GM12878 (cell line): Measurements from ENCODE around the gene IMP3. TPM values are rescaled to one million over a fixed set of nuclear protein-coding genes. Genes with fewer than 3 reads are reported as not detected.

ENCODE experiments used
- ATAC-seq: fragments of 200-7000 bp; cut with Tn5 transposase; 3 replicates; pipeline ENCODE4 v1.9.1; 2020; ENCODE audit warnings: mild to moderate bottlenecking, moderate library complexity
- BruUV-seq: library from RNA; stranded (reverse); fragments of 400-500 nt; replicated peaks from 2 replicates; lab custom pipeline; 2021; lab: Mats Ljungman, UMichigan
- CTCF ChIA-PET: fragments of 300-600 bp; sonication (Branson Sonifier 250); formaldehyde crosslinking; extraction: SDS; loops from one replicate; lab custom pipeline; 2021; ENCODE audit warnings: inconsistent platforms; lab: Yijun Ruan, JAX
- POLR2A ChIA-PET: fragments of 350-600 bp; formaldehyde crosslinking; extraction: SDS; loops from one replicate; lab custom pipeline; 2021; ENCODE audit warnings: inconsistent platforms; lab: Charles Lee
- RAD21 ChIA-PET: fragments of 300-600 bp; sonication (Branson Sonifier 250); formaldehyde crosslinking; loops from one replicate; lab custom pipeline; 2023; ENCODE audit warnings: antibody characterized with exemption; ENCODE audit not compliant: unreplicated experiment; lab: Charles Lee
- SMC1A ChIA-PET: fragments of 300-600 bp; sonication (Branson Sonifier 250); formaldehyde crosslinking; loops from one replicate; lab custom pipeline; 2023; ENCODE audit not compliant: unreplicated experiment, uncharacterized antibody; lab: Charles Lee
- DNase-seq: peaks from one replicate; pipeline ENCODE4 v3.0.0-alpha.2; 2011; ENCODE audit warnings: low read depth, low spot score
- FAIRE-seq: peaks from 3 replicates; lab custom pipeline; 2011; peaks lifted over from hg19 to GRCh38; lab: Jason Lieb, UNC
- H2AFZ ChIP-seq: 2 replicates; pipeline ENCODE4 v1.6.0; 2011; ENCODE audit warnings: low read depth, low read length, control low read depth; ENCODE audit not compliant: control insufficient read depth
- H3K27ac ChIP-seq: 2 replicates; pipeline ENCODE4 v1.5.1; 2011; ENCODE audit warnings: control low read depth; ENCODE audit not compliant: control insufficient read depth, insufficient read depth
- H3K27me3 ChIP-seq, 2 experiments: replicated peaks in 1 of 2; 2 replicates each; pipeline versions ENCODE4 v1.6.0 to v1.6.1; 2011; ENCODE audit warnings: low read length in 1 of 2; ENCODE audit not compliant: control insufficient read depth in 2 of 2, insufficient read depth in 2 of 2
- H3K36me3 ChIP-seq, 2 experiments: 2 replicates each; pipeline ENCODE4 v1.5.1; 2011; ENCODE audit warnings: low read length in 1 of 2; ENCODE audit not compliant: control insufficient read depth in 2 of 2, insufficient read depth in 2 of 2
- H3K4me1 ChIP-seq: 2 replicates; pipeline ENCODE4 v1.6.1; 2011; ENCODE audit warnings: mild to moderate bottlenecking, low read length, moderate library complexity, mixed read lengths; ENCODE audit not compliant: control insufficient read depth, insufficient read depth
- H3K4me2 ChIP-seq: 2 replicates; pipeline ENCODE4 v1.6.0; 2011; ENCODE audit warnings: control low read depth; ENCODE audit not compliant: control insufficient read depth, insufficient read depth
- H3K4me3 ChIP-seq: fragments of 200-600 bp; sonication (generic); 2 replicates; pipeline ENCODE4 v1.5.1; 2016
- H3K79me2 ChIP-seq: 2 replicates; pipeline ENCODE4 v1.6.0; 2011; ENCODE audit warnings: low read length; ENCODE audit not compliant: control insufficient read depth, insufficient read depth
- H3K9ac ChIP-seq: 2 replicates; pipeline ENCODE4 v1.8.0; 2011; ENCODE audit warnings: low read length, control low read depth, mixed read lengths; ENCODE audit not compliant: control insufficient read depth, insufficient read depth
- H3K9me3 ChIP-seq: replicated peaks from 3 replicates; pipeline ENCODE4 v1.5.1; 2011; ENCODE audit warnings: mild to moderate bottlenecking, low read length; ENCODE audit not compliant: control insufficient read depth, insufficient read depth
- H4K20me1 ChIP-seq: 2 replicates; pipeline ENCODE4 v1.6.0; 2011; ENCODE audit not compliant: control insufficient read depth, insufficient read depth
- E2F4 ChIP-seq: IDR thresholded peaks from 2 replicates; pipeline ENCODE4 v1.6.1; 2012; ENCODE audit warnings: low read depth, low read length, improper control_type of control experiment
- FOS ChIP-seq: IDR thresholded peaks from 3 replicates; pipeline ENCODE4 v1.6.1; 2011; ENCODE audit warnings: borderline replicate concordance; ENCODE audit not compliant: insufficient read length; ENCODE audit errors: extremely low read depth
- FOXM1 ChIP-seq: IDR thresholded peaks from 2 replicates; pipeline ENCODE4 v1.6.1; 2012; ENCODE audit warnings: low read depth, mild to moderate bottlenecking, inconsistent platforms, low read length, moderate library complexity
- HDAC2 ChIP-seq: fragments of 200-600 bp; sonication (generic); IDR thresholded peaks from 2 replicates; pipeline ENCODE4 v1.6.1; 2017
- HDAC6 ChIP-seq: fragments of 200-600 bp; sonication (generic); IDR thresholded peaks from one replicate; pipeline ENCODE4 v1.8.0; 2017; ENCODE audit warnings: antibody characterized with exemption; ENCODE audit not compliant: unreplicated experiment
- IKZF1 ChIP-seq: fragments of 450-650 bp; conservative IDR thresholded peaks from 2 replicates; pipeline ENCODE4 v1.6.1; 2017; ENCODE audit warnings: antibody characterized with exemption, mild to moderate bottlenecking
- IKZF2 ChIP-seq, 2 experiments: fragments of 450-650 bp; IDR thresholded peaks; 2 replicates each; pipeline ENCODE4 v1.6.1; 2017; ENCODE audit warnings: mild to moderate bottlenecking in 2 of 2, moderate library complexity in 2 of 2
- MTA2 ChIP-seq: fragments of 450-650 bp; IDR thresholded peaks from 2 replicates; pipeline ENCODE4 v1.6.1; 2016; ENCODE audit warnings: low read depth, mild to moderate bottlenecking, moderate library complexity
- MYB ChIP-seq: fragments of 150-350 bp; IDR thresholded peaks from 2 replicates; pipeline ENCODE4 v1.6.1; 2014; ENCODE audit warnings: mild to moderate bottlenecking, low read depth, low read length, borderline replicate concordance
- RAD51 ChIP-seq: fragments of 450-650 bp; IDR thresholded peaks from 2 replicates; pipeline ENCODE4 v1.6.1; 2016; ENCODE audit warnings: moderate library complexity, mild to moderate bottlenecking, inconsistent platforms
- REST ChIP-seq: IDR thresholded peaks from 2 replicates; pipeline ENCODE4 v1.6.1; 2012; ENCODE audit warnings: mild to moderate bottlenecking, low read depth, low read length
- RUNX3 ChIP-seq: IDR thresholded peaks from 2 replicates; pipeline ENCODE4 v1.6.1; 2012; ENCODE audit warnings: low read length, inconsistent platforms
- SMARCA5 ChIP-seq: fragments of 450-650 bp; IDR thresholded peaks from 2 replicates; pipeline ENCODE4 v1.6.1; 2017; ENCODE audit warnings: mild to moderate bottlenecking
- SRF ChIP-seq, 2 experiments: IDR thresholded peaks; 2 replicates each; pipeline ENCODE4 v1.6.1; 2011; ENCODE audit warnings: low read depth in 2 of 2, low read length in 2 of 2, mild to moderate bottlenecking in 1 of 2, moderate library complexity in 1 of 2
- TAF1 ChIP-seq: IDR thresholded peaks from 2 replicates; pipeline ENCODE4 v1.6.1; 2011; ENCODE audit warnings: mild to moderate bottlenecking, low read depth, low read length, borderline replicate concordance
- TBL1XR1 ChIP-seq: IDR thresholded peaks from 2 replicates; pipeline ENCODE4 v1.6.1; 2012; ENCODE audit warnings: low read depth, low read length, improper control_type of control experiment
- USF2 ChIP-seq: IDR thresholded peaks from 2 replicates; pipeline ENCODE4 v1.6.1; 2011; ENCODE audit warnings: low read depth, low read length, improper control_type of control experiment, borderline replicate concordance
- ZNF24 ChIP-seq: fragments of 450-650 bp; IDR thresholded peaks from 2 replicates; pipeline ENCODE4 v1.6.1; 2017; ENCODE audit warnings: antibody characterized with exemption, mild to moderate bottlenecking
- ZNF384 ChIP-seq: IDR thresholded peaks from 2 replicates; pipeline ENCODE4 v1.6.1; 2012; ENCODE audit warnings: low read depth, mild to moderate bottlenecking, low read length, improper control_type of control experiment, borderline replicate concordance
- WGBS: methylation state at CpG from one replicate; pipeline ENCODE4 v1.1.6; 2016; ENCODE audit warnings: low lambda C conversion rate; ENCODE audit not compliant: insufficient replicate concordance, insufficient coverage; ENCODE audit errors: missing lambda C conversion rate; 5-methylcytosine and 5-hydroxymethylcytosine counted together
- in situ Hi-C: fragments of 300-500 bp; cut with MboI; formaldehyde crosslinking; loops from 9 replicates; pipeline ENCODE4 v1.14.3; 2018; ENCODE audit warnings: mixed read lengths
- intact Hi-C: fragments of 100-400 bp; cut with micrococcal nuclease; formaldehyde crosslinking; loops from one replicate; pipeline ENCODE4 v1.14.2; 2022; ENCODE audit not compliant: unreplicated experiment
- polyA plus RNA-seq, 11 experiments: library from polyadenylated mRNA; depleted of rRNA in 4 of 11; unstranded in 6 of 11; stranded (reverse) in 5 of 11; fragments of >200 nt; fragmentation: Nextera tagmentation in 4 of 11; fragmentation: Illumina TruSeq in 1 of 11; extraction: Ambion mirVana in 4 of 11; extraction: Trizol in 1 of 11; gene quantifications; 1 replicate in 1 of 11; 2 replicates in 10 of 11; pipeline versions ENCODE4 v1.2.1 to v1.2.3, GENCODE V29; 2011 to 2016; ENCODE audit warnings: inconsistent platforms in 2 of 11, missing spikeins in 2 of 11, low read depth in 1 of 11
- total RNA-seq, 4 experiments: library from RNA; depleted of rRNA in 3 of 4; stranded (reverse); fragments of >200 nt in 3 of 4; fragmentation: Illumina TruSeq in 1 of 4; extraction: Trizol in 1 of 4; gene quantifications; 2 replicates each; pipeline versions ENCODE4 v1.2.1 to v1.2.3, GENCODE V29; 2013 to 2021

Gene IMP3
- total and polyA plus RNA-seq, 10 of the 15 experiments (the other 5 are each of a cell fraction or from before 2014, with no cell fraction given) = 13.3 to 208 (median 85.2) TPM

- ATAC-seq (no peak), DNase-seq (no peak), FAIRE-seq (peak; percentile 65)
- H3K79me2 ChIP-seq = peaks cover 32% of the 10 kb centered on the region
- peak overlapping the region; percentile 89 for H3K9ac ChIP-seq
- peak overlapping the region; percentile 76 for H3K4me3 ChIP-seq
- H3K36me3 ChIP-seq = no peaks in the 10 kb centered on the region; a peak in 1 of 4 replicates
- ChIA-PET SMC1A (interaction anchor here (1.4 to 3.9 kb wide), 8 partner anchors 12 to 272 kb away, joined by 3 to 27 read pairs (median 13); partner anchors contain the start of genes MAN2C1, SIN3A and SNUPN), CTCF (interaction anchor here (0.7 to 5.5 kb wide), 16 partner anchors 7 to 270 kb away, joined by 3 to 86 read pairs (median 4); partner anchors contain the start of genes MAN2C1, SIN3A, SNUPN and SNX33), POLR2A (interaction anchor here (0.9 to 5.0 kb wide), 8 partner anchors 10 to 271 kb away, joined by 3 to 110 read pairs (median 10); partner anchors contain the start of genes MAN2C1, PTPN9, SIN3A and SNUPN), RAD21 (interaction anchor here (0.5 to 5.1 kb wide), 12 partner anchors 9 to 271 kb away, joined by 3 to 69 read pairs (median 5); partner anchors contain the start of genes MAN2C1, SIN3A and SNUPN)
- WGBS = under 1% methylated on average over 16 of the region's 16 CpGs
- H4K20me1 ChIP-seq = peaks cover 2% of the 10 kb centered on the region; the same call in 1 of the 2 replicates
- H3K9me3 ChIP-seq = no peaks in the 10 kb centered on the region
- in situ Hi-C loops (no loop called here), intact Hi-C loops (no loop called here)
- peak overlapping the region; percentile 98 for H3K4me2 ChIP-seq
- BruUV-seq = TSS peak; percentile 85
- H3K27me3 ChIP-seq = no peaks in the 10 kb centered on the region
- peak overlapping the region; percentile 12; the same call in 1 of the 2 replicates for H2AFZ ChIP-seq
- H3K4me1 ChIP-seq = no peaks in the 10 kb centered on the region
- H3K27ac ChIP-seq = peak overlapping the region; percentile 75
- TF ChIP-seq RAD51 = peak; percentile 69
- TF ChIP-seq SRF (IDR thresholded peaks at IDR 0.05; ENCODE audit: low read depth in 2 of 2, low read length in 2 of 2) = no peak
- 0 out of 2 replicates have a peak, but pooled peaks have one; percentile 27 for TF ChIP-seq MTA2
- no peak for TF ChIP-seq MYB
- TF ChIP-seq HDAC2 = no peak
- TF ChIP-seq FOXM1 = no peak
- TF ChIP-seq TBL1XR1 = no peak
- TF ChIP-seq IKZF1 = no peak
- no peak for TF ChIP-seq REST
- no peak for TF ChIP-seq HDAC6
- TF ChIP-seq FOS = no peak
- 0 out of 2 replicates have a peak, but pooled peaks have one; percentile 16 for TF ChIP-seq E2F4
- TF ChIP-seq SMARCA5 = 0 out of 2 replicates have a peak, but pooled peaks have one; percentile 57
- TF ChIP-seq ZNF24 = no peak
- no peak for TF ChIP-seq TAF1
- TF ChIP-seq ZNF384 = no peak
- TF ChIP-seq RUNX3 = no peak; the same call in 1 of the 2 replicates
- peak; percentile 50; a peak in 1 of 4 replicates for TF ChIP-seq IKZF2 (IDR thresholded peaks at IDR 0.05)
- 0 out of 2 replicates have a peak, but pooled peaks have one; percentile 17 for TF ChIP-seq USF2
Observed at GRCh38 chr15:75639191-75639708, 774 bp downstream of the IMP3 start.
